Activated CD8-positive, alpha-beta memory T cell treated with anti-CD3 and anti-CD28 coated beads, Interleukin-2, amount 50 U/mL, for 24 hours (primary cell): ENCODE measurements around the gene CHST8.

Experiments
- DNase-seq: peaks from one replicate; pipeline ENCODE4 v3.0.0-alpha.2; 2020; ENCODE audit errors: extremely low read depth

Gene CHST8

GRCh38 chr19:33785795-33786194, 164.0 kb downstream of the CHST8 start:
- no peak for DNase-seq

GRCh38 chr19:33788676-33789075, 166.9 kb downstream of the CHST8 start:
- no peak for DNase-seq

- no peak for DNase-seq
Observed at GRCh38 chr19:33789344-33789743, 167.6 kb downstream of the CHST8 start.

- no peak for DNase-seq
Observed at GRCh38 chr19:33794683-33795369, 173.1 kb downstream of the CHST8 start.

- DNase-seq: no peak
Observed at GRCh38 chr19:33795370-33796163, 173.8 kb downstream of the CHST8 start.

- no peak for DNase-seq
Observed at GRCh38 chr19:33796164-33796875, 174.6 kb downstream of the CHST8 start, which contains the start of gene KCTD15. Gene KCTD15 (plus strand): TSS chr19:33796870. CDS start chr19:33800455, 3,585 bp downstream.

- no peak for DNase-seq
Observed at GRCh38 chr19:33797802-33798671, 176.3 kb downstream of the CHST8 start.

- no peak for DNase-seq
Observed at GRCh38 chr19:33798681-33799111, 176.9 kb downstream of the CHST8 start.

GRCh38 chr19:33799476-33799875, 177.7 kb downstream of the CHST8 start:
- DNase-seq: no peak

GRCh38 chr19:33800012-33800680, 178.4 kb downstream of the CHST8 start:
- no peak for DNase-seq

- DNase-seq: no peak
Observed at GRCh38 chr19:33801411-33801810, 179.7 kb downstream of the CHST8 start.

- DNase-seq: no peak
Observed at GRCh38 chr19:33802001-33802400, 180.2 kb downstream of the CHST8 start.

- no peak for DNase-seq
Observed at GRCh38 chr19:33802801-33803200, 181.0 kb downstream of the CHST8 start.

- no peak for DNase-seq
Observed at GRCh38 chr19:33803383-33803782, 181.6 kb downstream of the CHST8 start.

- no peak for DNase-seq
Observed at GRCh38 chr19:33804021-33804799, 182.5 kb downstream of the CHST8 start.

- DNase-seq: no peak
Observed at GRCh38 chr19:33805313-33805712, 183.6 kb downstream of the CHST8 start.

GRCh38 chr19:33805840-33806433, 184.2 kb downstream of the CHST8 start:
- no peak for DNase-seq

- no peak for DNase-seq
Observed at GRCh38 chr19:33806434-33806881, 184.7 kb downstream of the CHST8 start.

GRCh38 chr19:33808399-33808798, 186.6 kb downstream of the CHST8 start:
- DNase-seq: no peak

GRCh38 chr19:33809960-33810359, 188.2 kb downstream of the CHST8 start:
- no peak for DNase-seq
